ENCODE data around the gene SUOX. TPM values are rescaled to one million over a fixed set of nuclear protein-coding genes. Genes with fewer than 3 reads are reported as not detected.
"Not testable (repeated sequence)": the region's sequence is repeated elsewhere in the genome, so short reads cannot be mapped to it uniquely, and the experiment has no call there.

Gene SUOX
- total RNA-seq, 2 donors from 2014 or later: 23.9 to 37.7 TPM

DNA sequence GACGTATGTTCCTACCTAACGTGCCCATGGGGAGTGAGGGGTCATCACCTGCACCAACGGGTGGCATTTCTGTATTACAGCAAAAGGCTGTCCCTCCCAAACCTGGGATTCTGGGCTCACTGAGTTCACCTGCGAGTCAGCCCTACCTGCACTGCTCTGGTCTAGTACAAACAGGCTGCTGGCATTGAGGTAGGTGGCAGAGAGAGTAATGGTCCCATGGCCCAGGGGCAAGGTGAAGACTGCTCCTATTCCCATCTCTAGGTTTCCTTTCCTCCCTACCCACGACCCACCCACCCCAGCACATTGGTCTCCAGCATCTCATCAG lies 421 bp downstream of the SUOX start:
- Histone ChIP-seq H3K36me3 (peaks cover 20% of the 10 kb centered on the region), H3K4me3 (peak overlapping the region; percentile 48 to 78), H3K27me3 (no peaks in the 10 kb centered on the region), H3K4me1 (peaks cover 0 to 19% of the 10 kb centered on the region in 2 donors), H3K9me3 (no peaks in the 10 kb centered on the region), H3K27ac (peak overlapping the region; percentile 84 to 86)
- TF ChIP-seq CTCF (IDR thresholded peaks at IDR 0.05): no peak
- no peak for DNase-seq (ENCODE audit: low spot score)

GRCh38 chr12:55999522-55999921 lies 2.4 kb downstream of the SUOX start:
- not testable (repeated sequence) for H3K27ac ChIP-seq; H3K27me3 ChIP-seq; H3K4me3 ChIP-seq; H3K9me3 ChIP-seq; DNase-seq (ENCODE audit: low spot score); H3K36me3 ChIP-seq
- H3K4me1 ChIP-seq: peaks cover 0 to 19% of the 10 kb centered on the region in 2 donors

DNA sequence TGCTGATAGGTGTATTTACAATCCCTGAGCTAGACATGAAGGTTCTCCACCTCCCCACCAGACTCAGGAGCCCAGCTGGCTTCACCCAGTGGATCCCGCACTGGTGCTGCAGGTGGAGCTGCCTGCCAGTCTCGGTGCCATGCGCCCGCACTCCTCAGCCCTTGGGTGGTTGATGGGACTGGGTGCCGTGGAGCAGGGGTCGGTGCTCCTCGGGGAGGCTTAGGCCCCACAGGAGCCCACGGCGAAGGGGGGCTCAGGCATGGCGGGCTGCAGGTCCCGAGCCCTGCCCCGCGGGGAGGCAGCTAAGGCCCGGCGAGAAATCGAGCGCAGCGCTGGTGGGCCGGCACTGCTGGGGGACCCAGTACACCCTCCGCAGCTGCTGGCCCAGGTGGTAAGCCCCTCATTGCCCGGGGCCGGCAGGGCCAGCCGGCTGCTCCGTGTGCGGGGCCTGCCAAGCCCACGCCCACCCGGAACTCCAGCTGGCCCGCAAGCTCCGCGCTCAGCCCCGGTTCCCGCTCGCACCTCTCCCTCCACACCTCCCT lies 3.0 kb downstream of the SUOX start:
- H3K27ac ChIP-seq; H3K27me3 ChIP-seq; H3K36me3 ChIP-seq; H3K4me3 ChIP-seq; DNase-seq (ENCODE audit: low spot score); H3K9me3 ChIP-seq: not testable (repeated sequence)
- H3K4me1 ChIP-seq: peaks cover 0 to 19% of the 10 kb centered on the region in 2 donors

DNA sequence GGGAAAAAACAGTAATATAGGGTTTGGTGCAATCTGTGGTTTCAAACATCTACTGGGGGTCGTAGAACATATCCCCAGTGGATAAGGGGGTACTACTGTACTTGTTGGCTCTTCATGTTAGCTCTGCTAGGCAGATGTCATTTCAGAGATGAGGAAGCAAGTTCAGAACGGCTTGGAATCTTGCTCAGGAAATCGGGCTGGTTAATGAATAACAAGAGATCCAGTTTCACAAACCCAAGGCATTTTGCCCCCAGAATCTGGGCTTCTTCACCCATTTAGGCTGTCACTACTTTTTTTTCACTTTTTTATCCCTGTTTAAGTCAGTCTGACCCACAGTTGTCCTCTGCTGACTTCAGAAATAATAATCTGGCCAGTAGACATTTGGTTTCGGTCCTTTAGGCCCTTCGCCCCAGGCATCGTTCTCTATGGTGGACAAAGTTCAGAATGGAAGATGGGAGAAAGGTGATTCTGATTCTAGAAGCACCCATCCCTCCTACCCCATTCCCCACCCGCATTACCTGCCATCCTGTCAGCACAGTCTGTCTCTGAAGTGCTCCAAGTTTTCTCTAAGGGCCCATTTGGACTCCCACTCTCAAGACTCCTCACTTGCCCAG lies 4.5 kb downstream of the SUOX start:
- peaks cover 0 to 15% of the 10 kb centered on the region in 2 donors for H3K4me1 ChIP-seq
- H3K27ac ChIP-seq: no peak overlapping the region
- no peak overlapping the region for H3K4me3 ChIP-seq
- H3K9me3 ChIP-seq: no peaks in the 10 kb centered on the region
- H3K27me3 ChIP-seq: no peaks in the 10 kb centered on the region
- no peak for DNase-seq (ENCODE audit: low spot score)
- TF ChIP-seq CTCF (IDR thresholded peaks at IDR 0.05): no peak
- peaks cover 9% of the 10 kb centered on the region for H3K36me3 ChIP-seq

GRCh38 chr12:56003376-56003775 lies 6.3 kb downstream of the SUOX start:
- not testable (repeated sequence) for H3K27ac ChIP-seq; H3K9me3 ChIP-seq; H3K36me3 ChIP-seq; DNase-seq (ENCODE audit: low spot score); H3K4me3 ChIP-seq; H3K27me3 ChIP-seq
- H3K4me1 ChIP-seq: peaks cover 0 to 13% of the 10 kb centered on the region in 2 donors

- DNase-seq (ENCODE audit: low spot score): no peak
- Histone ChIP-seq H3K27me3 (no peaks in the 10 kb centered on the region), H3K4me1 (peaks cover 0 to 12% of the 10 kb centered on the region in 2 donors), H3K4me3 (no peak overlapping the region), H3K9me3 (no peaks in the 10 kb centered on the region), H3K27ac (no peak overlapping the region), H3K36me3 (peaks cover 9% of the 10 kb centered on the region)
- no peak for TF ChIP-seq CTCF (IDR thresholded peaks at IDR 0.05)
These were observed 7.1 kb downstream of the SUOX start for GRCh38 chr12:56004211-56004610.

DNA sequence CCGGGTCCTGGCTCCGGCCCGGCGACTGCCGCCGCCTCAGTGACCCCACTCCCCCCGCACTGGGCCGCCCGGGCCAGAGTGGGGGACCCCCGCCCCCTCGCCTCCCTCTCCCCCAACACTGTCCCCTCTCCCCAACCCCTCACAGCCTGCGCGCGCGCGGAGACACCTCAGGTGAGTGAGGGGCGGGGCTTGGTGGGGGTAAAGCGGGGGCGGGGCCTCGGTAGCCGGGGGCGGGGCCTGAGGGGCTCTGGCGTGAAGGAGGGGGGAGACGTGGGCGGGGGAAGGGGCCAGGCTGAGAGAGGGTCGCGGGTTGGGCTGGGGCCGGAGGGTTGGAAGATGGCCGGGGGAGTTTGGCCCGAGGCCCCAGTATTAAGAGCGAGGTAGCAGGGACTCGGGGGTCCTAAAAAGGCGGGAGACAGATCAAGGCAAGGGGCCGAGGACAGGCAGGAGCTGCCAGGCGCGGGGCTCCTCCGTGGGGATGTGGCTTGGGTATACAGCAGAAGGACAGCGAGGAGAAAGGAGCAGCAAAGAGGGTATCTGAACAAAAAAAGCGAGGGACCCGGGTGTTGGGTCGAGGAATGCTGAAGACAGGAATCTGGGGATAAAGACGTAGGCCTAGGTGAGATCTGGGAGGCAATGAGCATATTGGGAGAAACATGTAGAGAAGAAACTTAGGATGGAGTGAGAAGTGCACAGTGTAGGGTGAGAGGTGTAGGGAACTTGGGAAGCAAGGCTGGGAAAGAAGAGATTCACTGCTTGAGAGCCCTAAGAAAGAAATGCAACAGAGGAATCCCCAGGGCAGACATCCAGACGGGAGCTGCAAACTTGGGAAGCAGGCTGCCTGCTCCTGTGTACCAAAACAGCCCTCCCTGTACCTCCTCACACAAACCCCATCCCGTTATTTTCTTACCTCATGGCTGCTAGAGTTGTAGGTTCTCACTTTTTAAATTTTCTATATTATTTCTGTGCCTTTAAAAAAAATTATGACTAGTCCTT lies 10.8 kb downstream of the SUOX start:
- Histone ChIP-seq H3K9me3 (no peaks in the 10 kb centered on the region), H3K4me3 (peak overlapping the region; percentile 88 to 99), H3K36me3 (peaks cover 9% of the 10 kb centered on the region), H3K27ac (peak overlapping the region; percentile 92 to 97), H3K4me1 (peaks cover 0 to 12% of the 10 kb centered on the region in 2 donors), H3K27me3 (no peaks in the 10 kb centered on the region)
- TF ChIP-seq CTCF (IDR thresholded peaks at IDR 0.05): no peak
- no peak for DNase-seq (ENCODE audit: low spot score)

Data from right atrium auricular region (tissue), 2 donors.